WTC11 (cell line): ENCODE data around the gene ZFPM1.

Source experiments
- ELF4 ChIP-seq: sonication (generic); formaldehyde crosslinking; IDR thresholded peaks from 2 replicates; pipeline ENCODE4 v1.8.1; 2022; ENCODE audit warnings: low read depth, mild to moderate bottlenecking, moderate library complexity, missing genetic modification reagents
- KAT7 ChIP-seq: sonication (generic); formaldehyde crosslinking; IDR thresholded peaks from 2 replicates; pipeline ENCODE4 v1.8.1; 2023; ENCODE audit warnings: missing genetic modification reagents, mild to moderate bottlenecking, borderline replicate concordance
- MLX ChIP-seq: sonication (generic); formaldehyde crosslinking; IDR thresholded peaks from 2 replicates; pipeline ENCODE4 v1.8.1; 2023; ENCODE audit warnings: mild to moderate bottlenecking, missing genetic modification reagents, moderate library complexity
- TF ChIP-seq, protein P1 (sequence below): fragments of 200-600 bp; IDR thresholded peaks from 2 replicates; pipeline ENCODE4 v1.8.0; 2022; ENCODE audit warnings: antibody characterized with exemption

GRCh38 chr16:88526906-88527185 is 73.8 kb downstream of the ZFPM1 start:
- TF ChIP-seq KAT7 (CRISPR knock-in tag) (no peak), MLX (CRISPR knock-in tag) (no peak), ELF4 (CRISPR knock-in tag) (no peak)
- TF ChIP-seq, protein P1, sequence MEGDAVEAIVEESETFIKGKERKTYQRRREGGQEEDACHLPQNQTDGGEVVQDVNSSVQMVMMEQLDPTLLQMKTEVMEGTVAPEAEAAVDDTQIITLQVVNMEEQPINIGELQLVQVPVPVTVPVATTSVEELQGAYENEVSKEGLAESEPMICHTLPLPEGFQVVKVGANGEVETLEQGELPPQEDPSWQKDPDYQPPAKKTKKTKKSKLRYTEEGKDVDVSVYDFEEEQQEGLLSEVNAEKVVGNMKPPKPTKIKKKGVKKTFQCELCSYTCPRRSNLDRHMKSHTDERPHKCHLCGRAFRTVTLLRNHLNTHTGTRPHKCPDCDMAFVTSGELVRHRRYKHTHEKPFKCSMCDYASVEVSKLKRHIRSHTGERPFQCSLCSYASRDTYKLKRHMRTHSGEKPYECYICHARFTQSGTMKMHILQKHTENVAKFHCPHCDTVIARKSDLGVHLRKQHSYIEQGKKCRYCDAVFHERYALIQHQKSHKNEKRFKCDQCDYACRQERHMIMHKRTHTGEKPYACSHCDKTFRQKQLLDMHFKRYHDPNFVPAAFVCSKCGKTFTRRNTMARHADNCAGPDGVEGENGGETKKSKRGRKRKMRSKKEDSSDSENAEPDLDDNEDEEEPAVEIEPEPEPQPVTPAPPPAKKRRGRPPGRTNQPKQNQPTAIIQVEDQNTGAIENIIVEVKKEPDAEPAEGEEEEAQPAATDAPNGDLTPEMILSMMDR: no peak
